HCT116 (cell line): ENCODE data around the gene APP. TPM values are rescaled to one million over a fixed set of nuclear protein-coding genes. Genes with fewer than 3 reads are reported as not detected.

Experiments used
- ATAC-seq: fragments of 200-7000 bp; cut with Tn5 transposase; 2 replicates; pipeline ENCODE4 v1.9.1; 2020; ENCODE audit warnings: mild to moderate bottlenecking, moderate library complexity
- BruUV-seq: library from RNA; stranded (reverse); fragments of 400-500 nt; replicated peaks from 2 replicates; lab custom pipeline; 2021; lab: Mats Ljungman, UMichigan
- CTCF ChIA-PET: fragments of 300-600 bp; sonication (Branson Sonifier 250); formaldehyde crosslinking; loops from one replicate; lab custom pipeline; 2021; ENCODE audit warnings: antibody characterized with exemption; lab: Charles Lee
- POLR2A ChIA-PET: fragments of 300-600, 350-600 bp; sonication (Branson Sonifier 250); formaldehyde crosslinking; loops from one replicate; lab custom pipeline; 2021; ENCODE audit warnings: antibody characterized with exemption; lab: Charles Lee
- RAD21 ChIA-PET, 2 experiments: fragments of 300-600 bp; sonication (Branson Sonifier 250); formaldehyde crosslinking; loops; one replicate each; lab custom pipeline; 2023; ENCODE audit warnings: low total read pairs in 2 of 2; ENCODE audit not compliant: uncharacterized antibody in 2 of 2, unreplicated experiment in 2 of 2, low non-redundant PET in 1 of 2; lab: Charles Lee
- DNase-seq: peaks from one replicate; pipeline ENCODE4 v3.0.0-alpha.2; 2010; ENCODE audit warnings: low read depth, low spot score
- H2AFZ ChIP-seq: fragments of 200-600 bp; shearing (Covaris generic), sonication (generic); 2 replicates; pipeline ENCODE4 v1.6.1; 2017; ENCODE audit warnings: low read depth, mixed run types, mixed read lengths, antibody characterized with exemption, low read length; ENCODE audit not compliant: poor library complexity, severe bottlenecking
- H3K27ac ChIP-seq: 2 replicates; pipeline ENCODE4 v1.5.1; 2012; ENCODE audit warnings: low read depth, low read length
- H3K27me3 ChIP-seq: fragments of 200-600 bp; sonication (generic); 2 replicates; pipeline ENCODE4 v1.6.1; 2016; ENCODE audit warnings: mixed run types, low read length, mixed read lengths; ENCODE audit not compliant: insufficient read depth
- H3K36me3 ChIP-seq, 2 experiments: fragments of 200-500 bp in 1 of 2; fragments of 200-600 bp in 1 of 2; sonication (Bioruptor generic) in 1 of 2; sonication (generic) in 1 of 2; 2 replicates each; pipeline versions ENCODE4 v1.5.1 to v1.6.1; 2014 to 2016; ENCODE audit warnings: low read length in 2 of 2, inconsistent platforms in 1 of 2, mixed read lengths in 1 of 2, mixed run types in 1 of 2; ENCODE audit not compliant: insufficient read depth in 2 of 2, control insufficient read depth in 1 of 2
- H3K4me1 ChIP-seq, 2 experiments: fragments of 200-600 bp in 1 of 2; sonication (generic) in 1 of 2; 2 replicates each; pipeline versions ENCODE4 v1.5.1 to v1.6.1; 2012 to 2017; ENCODE audit warnings: low read length in 2 of 2, inconsistent platforms in 1 of 2, mild to moderate bottlenecking in 1 of 2, mixed read lengths in 1 of 2, mixed run types in 1 of 2, moderate library complexity in 1 of 2; ENCODE audit not compliant: insufficient read depth in 2 of 2, control insufficient read depth in 1 of 2
- H3K4me2 ChIP-seq: fragments of 200-600 bp; sonication (generic); 2 replicates; pipeline ENCODE4 v1.6.1; 2017; ENCODE audit warnings: mixed run types, low read length, mixed read lengths
- H3K4me3 ChIP-seq, 2 experiments: fragments of 200-600 bp in 1 of 2; sonication (generic) in 1 of 2; replicated peaks in 1 of 2; 2 replicates each; pipeline ENCODE4 v1.5.1; 2011 to 2016; ENCODE audit warnings: low read length in 2 of 2, control low read depth in 1 of 2, low read depth in 1 of 2, mild to moderate bottlenecking in 1 of 2, mixed read lengths in 1 of 2, mixed run types in 1 of 2
- H3K79me2 ChIP-seq: fragments of 200-600 bp; sonication (generic); 2 replicates; pipeline ENCODE4 v1.6.1; 2017; ENCODE audit warnings: mild to moderate bottlenecking, mixed run types, low read length, moderate library complexity, mixed read lengths; ENCODE audit not compliant: insufficient read depth
- H3K9ac ChIP-seq: fragments of 200-600 bp; sonication (generic); 2 replicates; pipeline ENCODE4 v1.6.1; 2016; ENCODE audit warnings: low read length, mixed read lengths
- H3K9me2 ChIP-seq: fragments of 200-600 bp; sonication (generic), shearing (Covaris generic); 2 replicates; pipeline ENCODE4 v1.6.1; 2017; ENCODE audit warnings: mixed run types, mild to moderate bottlenecking, moderate library complexity; ENCODE audit not compliant: insufficient read depth
- H3K9me3 ChIP-seq, 2 experiments: fragments of 200-500 bp in 1 of 2; fragments of 200-600 bp in 1 of 2; sonication (Bioruptor generic) in 1 of 2; sonication (generic) in 1 of 2; 2 replicates each; pipeline ENCODE4 v1.6.1; 2014 to 2017; ENCODE audit warnings: low read length in 2 of 2, mixed read lengths in 2 of 2, inconsistent platforms in 1 of 2, low read depth in 1 of 2, mild to moderate bottlenecking in 1 of 2, mixed run types in 1 of 2, moderate library complexity in 1 of 2; ENCODE audit not compliant: control insufficient read depth in 1 of 2, insufficient read depth in 1 of 2
- H4K20me1 ChIP-seq: fragments of 200-600 bp; sonication (generic), shearing (Covaris generic); 2 replicates; pipeline ENCODE4 v1.6.1; 2017; ENCODE audit warnings: mixed run types, mild to moderate bottlenecking, moderate library complexity; ENCODE audit not compliant: insufficient read depth
- CBX3 ChIP-seq: IDR thresholded peaks from 2 replicates; pipeline ENCODE4 v1.6.1; 2012; ENCODE audit warnings: low read depth
- CEBPB ChIP-seq: IDR thresholded peaks from 2 replicates; pipeline ENCODE4 v1.6.1; 2012; ENCODE audit warnings: low read depth
- EGR1 ChIP-seq: IDR thresholded peaks from 2 replicates; pipeline ENCODE4 v1.6.1; 2012; ENCODE audit warnings: low read depth
- ELF1 ChIP-seq: IDR thresholded peaks from 2 replicates; pipeline ENCODE4 v1.6.1; 2012; ENCODE audit warnings: low read depth, borderline replicate concordance
- FOSL1 ChIP-seq: IDR thresholded peaks from 2 replicates; pipeline ENCODE4 v1.6.1; 2012; ENCODE audit warnings: low read depth
- POLR2A ChIP-seq: IDR thresholded peaks from 2 replicates; pipeline ENCODE4 v1.7.0; 2011; ENCODE audit warnings: borderline replicate concordance; ENCODE audit not compliant: insufficient read depth, insufficient read length; ENCODE audit errors: extremely low read depth
- POLR2AphosphoS5 ChIP-seq: IDR thresholded peaks from 2 replicates; pipeline ENCODE4 v1.6.1; 2011; ENCODE audit warnings: mild to moderate bottlenecking, low read depth, low read length, moderate library complexity
- RAD21 ChIP-seq: IDR thresholded peaks from 2 replicates; pipeline ENCODE4 v1.6.1; 2012; ENCODE audit warnings: low read depth, mild to moderate bottlenecking
- SIN3A ChIP-seq: IDR thresholded peaks from 2 replicates; pipeline ENCODE4 v1.6.1; 2012; ENCODE audit warnings: low read depth
- SP1 ChIP-seq: IDR thresholded peaks from 2 replicates; pipeline ENCODE4 v1.6.1; 2012; ENCODE audit warnings: low read depth
- SRF ChIP-seq: IDR thresholded peaks from 2 replicates; pipeline ENCODE4 v1.6.1; 2012; ENCODE audit warnings: low read depth
- ZNF274 ChIP-seq: fragments of 200-500 bp; sonication (Bioruptor generic); IDR thresholded peaks from 2 replicates; pipeline ENCODE4 v1.6.1; 2014; ENCODE audit warnings: mild to moderate bottlenecking, low read depth, low read length, inconsistent platforms
- intact Hi-C: fragments of 100-400 bp; cut with micrococcal nuclease; formaldehyde crosslinking; loops from 2 replicates; pipeline ENCODE4 v1.10.0; 2022
- total RNA-seq: library from RNA; stranded (reverse); gene quantifications from one replicate; pipeline ENCODE4 v1.2.1, GENCODE V29; 2021; ENCODE audit not compliant: unreplicated experiment
- TF ChIP-seq, protein P1 (sequence below): IDR thresholded peaks from 2 replicates; pipeline ENCODE4 v1.6.1; 2012
- TF ChIP-seq, protein P2 (sequence below): IDR thresholded peaks from 2 replicates; pipeline ENCODE4 v1.6.1; 2011; ENCODE audit warnings: mild to moderate bottlenecking, low read length, moderate library complexity; ENCODE audit not compliant: insufficient replicate concordance; ENCODE audit errors: extremely low read depth

APP gene
- total RNA-seq, 1 experiment from 2014 or later: 267 TPM

DNA sequence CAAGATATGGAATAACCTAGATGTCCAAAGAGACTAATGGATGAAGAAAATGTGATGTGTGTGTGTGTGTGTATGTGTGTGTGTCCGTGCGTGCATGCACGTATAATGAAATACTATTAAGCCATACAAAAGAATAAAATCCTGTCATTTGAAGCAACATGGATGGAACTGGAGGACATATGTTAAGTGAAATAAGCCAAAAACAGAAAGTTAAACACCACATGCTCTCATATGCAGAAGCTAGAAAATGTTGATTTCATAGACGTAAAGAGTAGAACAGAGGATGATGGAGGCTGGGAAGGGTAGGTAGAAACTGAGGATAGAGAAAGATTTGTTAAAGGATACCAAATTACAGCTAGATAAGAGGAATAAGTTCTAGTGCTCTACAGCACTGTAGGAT, 133.7 kb downstream of the APP start:
- H3K9me3 ChIP-seq: no peaks in the 10 kb centered on the region
- no peak overlapping the region for H3K27ac ChIP-seq
- intact Hi-C loops: no loop called here
- peaks cover 43% of the 10 kb centered on the region for H3K79me2 ChIP-seq
- CTCF ChIA-PET: no interaction called here
- peaks cover 10% of the 10 kb centered on the region; the same call in 1 of the 2 replicates for H4K20me1 ChIP-seq
- H3K36me3 ChIP-seq: no peaks in the 10 kb centered on the region
- H3K9ac ChIP-seq: no peak overlapping the region
- DNase-seq: no peak
- no peak for TF ChIP-seq SRF
- no peak for TF ChIP-seq ZNF274
- TF ChIP-seq CBX3: no peak
- no peak for TF ChIP-seq EGR1
- TF ChIP-seq RAD21: no peak
- TF ChIP-seq, protein P1, sequence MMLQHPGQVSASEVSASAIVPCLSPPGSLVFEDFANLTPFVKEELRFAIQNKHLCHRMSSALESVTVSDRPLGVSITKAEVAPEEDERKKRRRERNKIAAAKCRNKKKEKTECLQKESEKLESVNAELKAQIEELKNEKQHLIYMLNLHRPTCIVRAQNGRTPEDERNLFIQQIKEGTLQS: no peak
- no peak for TF ChIP-seq SIN3A
- TF ChIP-seq CEBPB: no peak
- no peak for TF ChIP-seq POLR2AphosphoS5
- TF ChIP-seq FOSL1: no peak
- no peak for TF ChIP-seq POLR2A
- TF ChIP-seq, protein P2, sequence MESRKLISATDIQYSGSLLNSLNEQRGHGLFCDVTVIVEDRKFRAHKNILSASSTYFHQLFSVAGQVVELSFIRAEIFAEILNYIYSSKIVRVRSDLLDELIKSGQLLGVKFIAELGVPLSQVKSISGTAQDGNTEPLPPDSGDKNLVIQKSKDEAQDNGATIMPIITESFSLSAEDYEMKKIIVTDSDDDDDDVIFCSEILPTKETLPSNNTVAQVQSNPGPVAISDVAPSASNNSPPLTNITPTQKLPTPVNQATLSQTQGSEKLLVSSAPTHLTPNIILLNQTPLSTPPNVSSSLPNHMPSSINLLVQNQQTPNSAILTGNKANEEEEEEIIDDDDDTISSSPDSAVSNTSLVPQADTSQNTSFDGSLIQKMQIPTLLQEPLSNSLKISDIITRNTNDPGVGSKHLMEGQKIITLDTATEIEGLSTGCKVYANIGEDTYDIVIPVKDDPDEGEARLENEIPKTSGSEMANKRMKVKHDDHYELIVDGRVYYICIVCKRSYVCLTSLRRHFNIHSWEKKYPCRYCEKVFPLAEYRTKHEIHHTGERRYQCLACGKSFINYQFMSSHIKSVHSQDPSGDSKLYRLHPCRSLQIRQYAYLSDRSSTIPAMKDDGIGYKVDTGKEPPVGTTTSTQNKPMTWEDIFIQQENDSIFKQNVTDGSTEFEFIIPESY: no peak
- TF ChIP-seq ELF1: no peak
- no peak for TF ChIP-seq SP1
- RAD21 ChIA-PET: no interaction called here
- no TSS peak for BruUV-seq
- H3K4me2 ChIP-seq: no peak overlapping the region
- H3K27me3 ChIP-seq: no peaks in the 10 kb centered on the region
- H3K4me3 ChIP-seq: no peak overlapping the region
- no peak for ATAC-seq
- no peaks in the 10 kb centered on the region for H3K4me1 ChIP-seq
- POLR2A ChIA-PET: no interaction called here
- H3K9me2 ChIP-seq: no peaks in the 10 kb centered on the region
- H2AFZ ChIP-seq: no peak overlapping the region
